Measurements from ENCODE around the gene DUSP12.

Gene DUSP12

DNA sequence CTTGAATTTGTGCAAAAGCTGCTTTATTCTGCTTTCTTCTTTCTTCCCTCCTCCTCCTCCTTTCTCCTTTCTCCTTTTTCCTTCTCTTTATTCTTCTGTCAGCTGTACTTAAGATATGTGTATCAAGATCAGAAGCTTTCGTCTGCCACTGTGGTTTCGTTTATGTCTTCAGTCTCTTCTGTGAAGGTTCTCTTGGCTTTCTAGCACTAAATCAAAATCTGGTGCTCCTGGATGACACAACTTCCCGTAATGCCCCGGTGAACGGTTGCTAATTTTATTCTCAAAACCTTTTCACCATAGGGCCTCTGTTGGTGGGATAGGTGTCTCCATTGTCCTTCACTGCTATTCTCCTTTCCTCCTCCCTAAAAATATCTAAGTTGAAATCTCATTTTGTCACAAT is 21.6 kb downstream of the DUSP12 start:
- no peak for DNase-seq

DNA sequence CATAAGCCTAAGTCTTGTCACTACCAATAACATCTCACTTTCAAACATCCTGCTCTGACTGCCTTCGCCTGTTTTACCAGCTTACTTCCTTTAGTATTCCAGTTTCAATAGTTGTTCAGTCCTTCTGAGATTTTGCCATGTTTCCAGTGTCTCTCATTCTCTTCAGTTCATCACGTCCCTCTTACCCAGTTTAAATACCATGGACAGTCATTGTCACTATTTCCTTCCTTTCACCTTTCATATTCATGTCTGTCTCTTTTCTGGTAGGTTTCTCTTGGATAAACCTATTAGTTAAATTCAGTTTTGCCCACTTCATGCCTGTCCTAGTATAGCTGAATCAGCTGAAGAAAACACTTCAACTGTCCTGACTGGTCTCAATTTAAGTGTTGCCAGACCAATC is 22.4 kb downstream of the DUSP12 start:
- DNase-seq = no peak

DNA sequence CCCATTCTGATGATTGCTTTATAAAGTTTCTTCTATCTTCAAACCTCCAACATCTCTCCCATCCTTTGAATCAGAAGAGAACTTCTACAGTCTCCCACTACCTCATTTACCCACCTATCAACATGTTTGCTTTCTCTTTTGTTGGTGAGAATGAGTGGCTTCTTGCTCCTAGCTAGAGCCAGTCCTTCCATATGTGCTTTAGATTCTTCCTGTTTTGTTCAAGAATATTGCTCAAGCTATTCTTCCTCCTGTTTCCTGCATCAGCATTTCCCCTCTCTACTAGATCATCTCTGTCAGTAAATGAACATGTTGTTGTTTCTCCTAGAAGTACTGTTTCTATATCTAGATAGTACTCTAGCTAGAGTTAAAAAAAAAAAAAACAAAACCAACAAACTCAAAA is 22.8 kb downstream of the DUSP12 start:
- no peak for DNase-seq

DNA sequence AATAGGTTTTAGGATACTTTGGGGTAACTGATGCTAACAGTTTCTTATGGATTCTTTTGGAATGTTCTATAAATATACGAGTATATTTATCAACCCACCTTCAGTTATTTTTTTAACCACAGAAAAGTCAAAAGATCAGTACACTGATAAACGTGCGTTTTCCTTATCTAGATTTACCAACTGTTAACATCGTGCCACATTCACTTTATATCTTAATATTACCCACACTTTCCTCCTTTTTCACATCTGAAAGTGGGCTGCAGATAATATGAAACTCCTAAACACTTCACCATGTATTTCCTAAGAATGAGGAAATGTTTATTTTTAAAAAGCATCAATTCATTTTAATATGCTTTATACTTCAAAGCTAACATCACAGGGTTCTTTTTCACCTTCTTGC is 24.2 kb downstream of the DUSP12 start:
- no peak for DNase-seq

DNA sequence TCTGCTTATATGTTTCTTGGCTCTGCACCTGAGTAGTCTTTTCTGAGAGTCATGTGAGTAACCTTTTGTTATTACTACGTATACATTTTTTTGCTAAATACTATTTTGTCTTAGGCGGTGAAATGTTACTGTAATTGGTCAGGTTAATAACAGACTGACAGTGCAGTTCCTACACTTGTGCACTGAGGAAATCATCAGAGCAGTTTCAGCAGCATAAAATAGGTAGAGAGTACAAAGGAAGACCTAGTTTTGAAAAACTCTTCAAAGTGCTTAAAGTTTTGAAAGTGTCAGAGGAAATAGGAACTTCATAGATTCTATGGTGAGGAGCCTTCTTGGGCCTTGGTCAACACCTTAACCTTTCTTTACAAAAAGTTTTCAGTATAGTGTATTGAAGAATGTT is 27.7 kb downstream of the DUSP12 start:
- DNase-seq = no peak

DNA sequence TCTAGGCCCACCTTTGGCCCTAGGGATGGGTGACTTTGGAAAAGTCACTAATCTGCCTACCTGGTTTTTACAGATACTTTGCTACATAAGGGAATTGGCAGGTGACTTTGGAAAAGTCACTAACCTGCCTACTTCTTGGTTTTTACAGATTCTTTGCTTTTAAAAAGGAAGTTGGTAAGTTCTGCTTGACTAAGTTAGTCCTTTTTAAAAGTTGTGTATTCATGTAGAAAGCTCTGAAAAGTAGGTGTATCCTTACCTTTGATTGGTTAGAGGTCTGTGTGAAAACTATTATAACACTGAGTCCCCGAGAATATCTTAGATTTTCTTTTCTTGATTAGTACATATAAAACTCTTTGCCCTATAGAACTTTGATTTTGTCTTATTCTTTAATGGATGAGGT is 28.9 kb downstream of the DUSP12 start:
- DNase-seq = no peak

DNA sequence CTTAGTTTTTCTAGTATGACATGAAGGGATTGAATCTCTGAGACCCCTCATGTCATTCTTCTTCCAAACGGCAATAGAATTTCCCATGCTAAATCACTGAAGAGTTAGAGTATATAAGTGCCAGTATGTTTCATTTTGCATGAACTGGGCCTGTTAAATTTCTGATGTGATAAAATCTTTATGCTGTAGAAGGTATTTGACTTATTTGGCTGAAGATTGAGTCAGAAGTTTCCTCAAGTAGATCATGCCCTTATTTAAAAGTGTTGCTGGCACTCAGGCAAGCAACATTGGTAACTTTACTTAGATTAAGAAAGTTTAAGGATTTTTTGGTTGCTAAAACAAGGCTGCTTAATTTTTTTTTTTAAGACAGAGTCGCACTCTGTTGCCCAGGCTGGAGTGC is 29.8 kb downstream of the DUSP12 start:
- DNase-seq = no peak

DNA sequence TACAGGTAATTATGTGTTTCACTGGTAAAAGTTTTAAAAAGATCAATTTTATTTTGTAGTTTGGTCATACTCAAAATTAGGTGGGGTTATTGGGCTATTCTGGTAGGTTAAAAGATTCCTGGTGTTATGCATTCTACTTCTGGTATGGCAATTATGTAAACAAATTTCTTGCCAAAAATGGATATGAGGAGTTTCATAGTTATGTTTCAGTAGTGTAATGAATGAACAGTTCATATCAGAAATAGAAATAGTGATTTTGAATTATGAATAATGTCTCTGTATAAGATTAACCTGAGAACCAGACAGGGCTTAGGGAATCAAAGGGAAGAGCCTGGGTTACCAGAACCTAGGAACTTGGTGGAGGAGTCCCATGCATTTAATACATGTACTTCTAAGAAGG is 32.4 kb downstream of the DUSP12 start:
- DNase-seq = no peak

DNA sequence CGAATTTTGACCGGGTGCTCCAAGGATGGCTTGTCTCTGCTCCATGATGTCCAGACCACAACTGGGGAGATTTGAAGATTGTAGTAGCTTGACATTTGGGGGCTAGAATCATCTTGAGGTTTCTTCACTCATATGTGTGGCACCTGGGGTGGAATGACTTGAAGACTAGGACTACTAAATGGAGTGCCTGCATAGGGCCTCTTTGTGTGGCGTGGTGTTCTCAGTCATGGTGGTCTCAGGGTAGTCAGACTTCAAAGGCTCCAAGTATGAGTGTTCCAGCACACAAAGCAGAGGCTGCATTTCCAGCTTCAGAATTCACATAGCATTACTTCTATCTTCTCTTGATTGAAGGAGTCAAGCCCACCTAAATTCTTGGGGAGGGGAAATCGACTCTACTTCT is 33.3 kb downstream of the DUSP12 start:
- no peak for DNase-seq

DNA sequence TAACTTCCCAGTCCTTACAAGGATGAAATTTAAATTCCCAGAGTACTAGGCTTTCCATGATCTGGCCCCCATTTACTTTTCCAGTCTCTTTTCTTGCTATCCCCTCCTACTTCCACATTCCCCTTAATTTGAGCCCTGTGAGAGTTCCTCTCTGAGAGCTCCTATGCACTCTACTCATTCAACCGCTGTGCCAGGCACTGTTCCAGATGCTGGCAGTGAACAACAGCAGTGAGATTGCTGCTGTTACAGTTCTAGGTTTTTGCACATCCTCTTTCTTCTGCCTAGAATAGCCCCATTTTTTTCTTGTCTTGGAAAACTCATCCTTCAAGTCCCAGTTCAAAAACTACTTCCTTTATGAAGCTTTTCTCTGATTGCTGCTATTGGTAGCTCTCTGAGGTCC is 35.4 kb downstream of the DUSP12 start:
- no peak for DNase-seq

DNA sequence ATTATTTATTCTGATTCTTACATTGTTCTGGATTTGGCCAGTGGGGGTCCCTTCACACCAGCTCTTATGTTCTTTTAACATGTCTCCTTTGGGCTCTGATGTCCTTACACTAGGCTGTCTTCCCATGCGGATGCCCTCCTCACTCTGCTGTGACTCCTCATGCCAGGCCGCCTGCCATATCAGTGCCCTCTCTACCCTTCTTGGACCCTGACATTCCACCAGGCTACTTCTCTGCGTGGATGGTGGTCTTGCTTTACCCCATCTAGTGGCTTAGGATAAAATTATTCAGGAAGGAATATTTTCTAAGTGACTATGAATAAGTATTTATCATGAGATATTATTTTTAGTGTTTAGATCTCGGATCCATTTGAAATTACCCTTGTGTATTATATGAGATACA is 37.8 kb downstream of the DUSP12 start:
- no peak for DNase-seq

DNA sequence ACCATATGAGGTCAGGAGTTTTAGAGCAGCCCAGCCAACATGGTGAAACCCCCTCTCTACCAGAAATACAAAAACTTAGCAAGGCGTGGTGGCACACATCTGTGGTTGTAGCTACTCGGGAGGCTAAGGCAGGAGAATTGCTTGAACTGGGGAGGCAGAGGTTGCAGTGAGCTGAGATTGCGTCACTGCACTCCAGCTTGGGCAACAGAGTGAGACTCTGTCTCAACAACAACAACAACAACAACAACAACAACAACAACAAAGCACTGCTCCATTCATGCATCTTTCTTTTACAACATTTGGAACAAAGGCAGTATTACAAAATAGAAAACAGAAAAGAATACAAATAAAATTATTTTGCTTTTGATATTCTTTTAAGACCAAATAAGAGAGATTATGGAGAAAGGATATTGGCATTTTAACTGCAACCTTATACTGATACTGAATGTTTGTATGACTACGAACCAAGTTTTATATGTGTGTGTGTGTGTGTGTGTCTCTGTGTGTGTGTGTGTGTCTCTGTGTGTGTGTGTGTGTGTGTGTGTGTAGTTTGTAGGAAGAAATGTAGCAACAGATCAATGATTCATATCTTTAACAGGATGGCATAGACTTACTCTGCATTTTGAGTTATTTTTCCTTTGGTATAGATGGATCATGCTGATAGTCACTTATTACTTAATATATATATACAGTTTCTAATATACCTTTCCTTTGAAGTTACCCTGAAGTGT is 41.2 kb downstream of the DUSP12 start:
- no peak for DNase-seq

DNA sequence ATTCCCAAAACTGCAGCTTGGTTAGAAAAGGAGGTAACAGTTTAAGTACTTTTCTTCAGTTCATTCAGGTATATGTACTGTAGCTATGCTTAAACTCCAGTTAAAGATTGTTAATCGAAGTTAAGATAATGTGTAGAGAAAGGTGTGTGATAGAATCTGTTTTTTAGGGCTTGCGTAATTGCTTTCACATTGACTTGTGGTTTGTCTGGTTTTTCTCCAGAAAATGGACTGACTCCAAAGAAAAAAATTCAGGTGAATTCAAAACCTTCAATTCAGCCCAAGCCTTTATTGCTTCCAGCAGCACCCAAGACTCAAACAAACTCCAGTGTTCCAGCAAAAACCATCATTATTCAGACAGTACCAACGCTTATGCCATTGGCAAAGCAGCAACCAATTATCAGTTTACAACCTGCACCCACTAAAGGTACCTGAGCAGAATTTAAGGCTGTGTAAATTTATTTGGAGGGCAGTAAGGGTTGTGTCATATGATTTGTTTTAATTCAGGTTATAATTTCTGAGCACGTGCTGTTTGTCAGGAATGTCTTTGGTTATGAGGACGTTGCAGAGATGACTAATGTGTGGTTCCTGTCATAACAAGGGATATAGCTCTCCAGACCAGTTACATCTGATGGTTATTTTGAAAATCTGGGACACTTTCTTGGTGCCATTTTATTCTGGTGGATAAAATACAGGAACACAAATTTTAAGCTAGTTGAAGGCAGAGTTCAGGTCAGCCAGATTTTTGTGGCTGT is 42.5 kb downstream of the DUSP12 start:
- DNase-seq = no peak

DNA sequence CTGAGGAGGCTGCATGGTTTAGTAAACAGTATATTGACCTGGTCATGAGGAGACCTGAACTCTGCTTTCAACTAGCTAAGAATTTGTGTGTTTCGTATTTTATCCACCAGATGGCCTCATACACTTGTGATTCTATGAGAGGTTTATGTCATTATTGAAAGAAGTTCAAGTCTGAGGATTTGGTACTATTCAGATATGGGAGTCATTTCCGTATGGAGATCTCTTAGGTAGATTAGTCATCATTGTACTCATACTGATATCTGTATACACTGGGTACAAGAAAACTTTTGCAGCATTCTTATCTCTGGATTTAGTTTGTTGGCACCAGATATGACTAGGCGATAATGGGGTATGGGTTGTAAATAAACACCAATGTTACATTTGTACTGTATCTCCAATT is 43.2 kb downstream of the DUSP12 start:
- no peak for DNase-seq

DNA sequence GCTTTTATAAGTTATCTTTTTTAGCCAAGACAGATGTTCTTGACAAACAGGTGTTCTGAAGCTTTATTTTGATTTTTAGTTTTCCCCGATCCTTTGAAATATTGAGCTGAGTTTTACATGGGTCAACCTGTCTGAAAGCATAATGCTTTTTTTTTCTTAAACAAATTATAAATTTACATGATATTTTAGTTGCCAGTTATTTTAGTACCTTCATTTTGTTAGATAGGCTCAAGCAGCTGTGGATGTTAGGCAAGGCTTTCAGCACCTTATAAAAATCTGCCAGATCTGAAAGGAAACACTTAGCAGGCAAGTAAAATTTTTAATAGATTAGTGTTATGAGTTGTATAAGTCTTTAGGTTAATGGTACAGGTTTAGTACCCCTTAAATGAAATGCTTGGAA is 50.2 kb downstream of the DUSP12 start:
- DNase-seq = no peak

DNA sequence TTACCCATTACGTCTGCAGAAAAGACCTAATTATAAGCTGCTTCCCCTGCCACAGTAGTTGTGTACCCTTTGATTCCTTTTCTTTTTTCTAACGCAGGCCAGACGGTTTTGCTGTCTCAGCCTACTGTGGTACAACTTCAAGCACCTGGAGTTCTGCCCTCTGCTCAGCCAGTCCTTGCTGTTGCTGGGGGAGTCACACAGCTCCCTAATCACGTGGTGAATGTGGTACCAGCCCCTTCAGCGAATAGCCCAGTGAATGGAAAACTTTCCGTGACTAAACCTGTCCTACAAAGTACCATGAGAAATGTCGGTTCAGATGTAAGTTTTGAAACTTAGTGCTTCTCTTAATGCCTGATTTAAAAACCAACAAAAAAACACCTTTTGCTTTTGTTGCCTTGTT is 52.4 kb downstream of the DUSP12 start:
- DNase-seq = no peak

DNA sequence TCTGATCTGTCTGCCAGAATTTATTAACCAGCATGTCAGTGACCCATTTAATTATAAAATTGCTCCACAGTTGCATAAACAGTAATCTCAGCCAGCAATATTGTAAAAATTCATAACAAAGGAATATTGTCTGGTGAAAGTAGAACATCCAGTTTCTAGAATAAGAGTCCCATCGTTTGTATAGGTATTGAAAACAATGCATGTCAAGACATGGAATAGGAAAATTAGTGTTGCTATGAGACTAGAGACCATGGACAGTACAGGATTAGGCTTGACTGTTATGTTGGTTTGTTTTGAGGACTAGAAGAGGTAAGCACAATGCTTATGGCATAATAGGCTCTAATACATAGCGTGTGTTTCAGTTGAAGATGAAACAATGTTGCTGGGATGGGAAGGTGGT is 53.6 kb downstream of the DUSP12 start:
- no peak for DNase-seq

DNA sequence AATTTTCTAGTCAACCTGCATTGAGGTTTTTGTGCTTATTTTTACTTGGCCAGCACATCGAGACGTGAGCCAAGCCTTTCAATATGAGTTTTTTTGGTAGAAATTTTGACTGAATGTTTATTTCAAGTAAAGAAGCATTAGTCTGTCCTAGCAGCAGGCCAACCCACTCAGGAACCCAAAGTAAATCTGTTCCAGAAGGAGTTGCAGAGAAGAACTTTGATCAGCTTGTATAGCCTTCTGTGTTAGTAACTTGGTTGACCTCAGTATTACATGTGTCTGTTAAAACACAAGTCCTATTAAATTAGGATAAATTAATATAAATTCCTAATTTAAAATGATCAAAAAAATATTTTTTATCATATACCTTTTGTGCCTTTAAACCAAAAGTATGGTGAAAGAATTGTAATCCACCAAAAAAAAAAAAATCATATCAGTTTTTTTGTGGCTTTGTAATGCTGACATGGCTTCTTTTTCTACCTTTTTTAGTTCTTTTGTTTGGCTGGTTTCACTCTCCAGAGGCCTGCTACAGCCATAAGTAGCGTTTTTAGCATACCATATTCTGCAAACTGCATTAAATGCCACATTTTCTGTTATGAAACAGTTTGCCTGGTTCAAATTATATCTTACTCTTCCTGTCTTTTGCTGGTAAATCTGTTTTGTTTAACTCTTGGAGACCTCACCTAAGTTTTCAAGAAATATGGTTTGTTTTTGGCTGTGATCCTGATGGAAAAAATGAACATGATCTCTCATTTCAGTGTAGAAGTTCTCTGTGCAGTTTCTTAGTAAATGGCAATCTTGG is 56.0 kb downstream of the DUSP12 start:
- DNase-seq = no peak
